HG02943 (cell line): ENCODE data around the gene FBXO17.
"Not testable (repeated sequence)": the region's sequence is repeated elsewhere in the genome, so short reads cannot be mapped to it uniquely, and the experiment has no call there.

ENCODE experiments used
- ATAC-seq: cut with Tn5 transposase; IDR thresholded peaks from one replicate; pipeline ENCODE4 v1.9.1; 2021; ENCODE audit warnings: mild to moderate bottlenecking, low read depth, moderate library complexity; ENCODE audit not compliant: unreplicated experiment

The FBXO17 gene

GRCh38 chr19:38945562-38946228, 29.8 kb downstream of the FBXO17 start:
- no peak for ATAC-seq

- ATAC-seq, result no peak
Observed at GRCh38 chr19:38944981-38945506, 30.5 kb downstream of the FBXO17 start.

- no peak for ATAC-seq
Observed at GRCh38 chr19:38942471-38943181, 32.9 kb downstream of the FBXO17 start.

- ATAC-seq, result no peak
Observed at GRCh38 chr19:38941979-38942378, 33.6 kb downstream of the FBXO17 start.

GRCh38 chr19:38941466-38941865, 34.1 kb downstream of the FBXO17 start:
- ATAC-seq, result not testable (repeated sequence)

- no peak for ATAC-seq
Observed at GRCh38 chr19:38939957-38940356, 35.6 kb downstream of the FBXO17 start.

GRCh38 chr19:38933544-38933943, 42.0 kb downstream of the FBXO17 start:
- ATAC-seq, result no peak

- no peak for ATAC-seq
Observed at GRCh38 chr19:38932425-38933179, 42.9 kb downstream of the FBXO17 start.

GRCh38 chr19:38931521-38931793, 44.1 kb downstream of the FBXO17 start:
- ATAC-seq, result no peak

GRCh38 chr19:38930776-38931520, 44.6 kb downstream of the FBXO17 start, which contains the start of gene MRPS12:
Gene MRPS12 (plus strand): TSS chr19:38930944. CDS start chr19:38931295, 351 bp downstream.
- ATAC-seq, result peak; percentile 94

- peak; percentile 78 for ATAC-seq
Observed at GRCh38 chr19:38929929-38930775, 45.4 kb downstream of the FBXO17 start, which contains the start of gene SARS2. Gene SARS2 (minus strand): TSS chr19:38930763. CDS start chr19:38930736, 27 bp downstream.

- ATAC-seq, result no peak
Observed at GRCh38 chr19:38928391-38929001, 47.0 kb downstream of the FBXO17 start.

- ATAC-seq, result no peak
Observed at GRCh38 chr19:38924388-38924787, 51.2 kb downstream of the FBXO17 start.

- ATAC-seq, result no peak
Observed at GRCh38 chr19:38922482-38922881, 53.1 kb downstream of the FBXO17 start.

- no peak for ATAC-seq
Observed at GRCh38 chr19:38921420-38922274, 53.9 kb downstream of the FBXO17 start.

GRCh38 chr19:38920602-38921419, 54.7 kb downstream of the FBXO17 start:
- no peak for ATAC-seq

GRCh38 chr19:38919837-38920601, 55.5 kb downstream of the FBXO17 start:
- ATAC-seq, result no peak
